ENCODE measurements around the gene GATAD2B.

DNA sequence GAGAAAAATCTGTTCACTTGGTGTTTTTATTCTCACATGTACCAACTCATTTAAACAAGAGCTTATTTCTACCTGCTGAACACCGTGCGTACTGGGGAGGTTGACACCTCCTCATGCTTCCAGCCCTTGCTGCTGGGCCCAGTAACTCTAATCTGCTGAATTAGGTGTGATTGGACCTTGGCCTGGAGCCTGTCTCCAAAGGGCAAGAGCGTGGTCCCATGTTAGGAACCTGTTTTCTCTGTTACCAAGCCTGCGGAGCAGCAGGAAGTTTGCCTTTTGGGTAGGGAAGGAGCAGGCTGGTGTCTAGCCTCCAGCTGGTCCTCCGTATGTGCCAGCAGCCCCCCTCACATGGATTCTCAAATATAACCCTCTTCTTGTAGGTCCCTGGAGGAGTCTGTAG lies 158.5 kb downstream of the GATAD2B start:
- TF ChIP-seq, protein P1, sequence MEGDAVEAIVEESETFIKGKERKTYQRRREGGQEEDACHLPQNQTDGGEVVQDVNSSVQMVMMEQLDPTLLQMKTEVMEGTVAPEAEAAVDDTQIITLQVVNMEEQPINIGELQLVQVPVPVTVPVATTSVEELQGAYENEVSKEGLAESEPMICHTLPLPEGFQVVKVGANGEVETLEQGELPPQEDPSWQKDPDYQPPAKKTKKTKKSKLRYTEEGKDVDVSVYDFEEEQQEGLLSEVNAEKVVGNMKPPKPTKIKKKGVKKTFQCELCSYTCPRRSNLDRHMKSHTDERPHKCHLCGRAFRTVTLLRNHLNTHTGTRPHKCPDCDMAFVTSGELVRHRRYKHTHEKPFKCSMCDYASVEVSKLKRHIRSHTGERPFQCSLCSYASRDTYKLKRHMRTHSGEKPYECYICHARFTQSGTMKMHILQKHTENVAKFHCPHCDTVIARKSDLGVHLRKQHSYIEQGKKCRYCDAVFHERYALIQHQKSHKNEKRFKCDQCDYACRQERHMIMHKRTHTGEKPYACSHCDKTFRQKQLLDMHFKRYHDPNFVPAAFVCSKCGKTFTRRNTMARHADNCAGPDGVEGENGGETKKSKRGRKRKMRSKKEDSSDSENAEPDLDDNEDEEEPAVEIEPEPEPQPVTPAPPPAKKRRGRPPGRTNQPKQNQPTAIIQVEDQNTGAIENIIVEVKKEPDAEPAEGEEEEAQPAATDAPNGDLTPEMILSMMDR (IDR thresholded peaks at IDR 0.05), result no peak
- no peak for TF ChIP-seq POLR2A (IDR thresholded peaks at IDR 0.05)

Measured in esophagus squamous epithelium (tissue), 4 donors.